Lung (tissue), 12 donors: ENCODE results near the gene ARHGDIG. TPM values are rescaled to one million over a fixed set of nuclear protein-coding genes. Genes with fewer than 3 reads are reported as not detected.

Source experiments
- ATAC-seq: fragments of 200-7000 bp; cut with Tn5 transposase; one replicate; pipeline ENCODE4 v1.9.1; 2020; ENCODE audit warnings: moderate number of reproducible peaks; ENCODE audit not compliant: insufficient read depth, low FRiP score
- DNase-seq, 3 donors: peaks; one replicate each; pipeline ENCODE4 v3.0.0-alpha.2; 2013 to 2017
- H3K27ac ChIP-seq, 2 donors: one replicate each; pipeline ENCODE4 v1.5.1; 2013; ENCODE audit warnings: mild to moderate bottlenecking in 2 of 2, moderate library complexity in 2 of 2, control low read depth in 1 of 2, inconsistent platforms in 1 of 2, low read depth in 1 of 2, low read length in 1 of 2
- H3K27me3 ChIP-seq, 3 donors: one replicate each; pipeline ENCODE4 v1.5.1; 2013; ENCODE audit warnings: low read length in 2 of 3; ENCODE audit not compliant: control insufficient read depth in 3 of 3, insufficient read depth in 3 of 3
- H3K36me3 ChIP-seq, 4 donors: one replicate each; pipeline ENCODE4 v1.5.1; 2013; ENCODE audit warnings: low read length in 4 of 4, mild to moderate bottlenecking in 1 of 4, moderate library complexity in 1 of 4; ENCODE audit not compliant: control insufficient read depth in 4 of 4, insufficient read depth in 4 of 4
- H3K4me1 ChIP-seq, 5 donors: one replicate each; pipeline ENCODE4 v1.5.1; 2013; ENCODE audit warnings: low read length in 5 of 5, mild to moderate bottlenecking in 2 of 5, moderate library complexity in 1 of 5; ENCODE audit not compliant: control insufficient read depth in 5 of 5, insufficient read depth in 5 of 5
- H3K4me3 ChIP-seq: one replicate; pipeline ENCODE4 v1.5.1; 2013; ENCODE audit warnings: mild to moderate bottlenecking, control low read depth, moderate library complexity
- H3K9ac ChIP-seq, 2 donors: one replicate each; pipeline ENCODE4 v1.5.1; 2013; ENCODE audit warnings: low read length in 2 of 2, control low read depth in 1 of 2; ENCODE audit not compliant: insufficient read depth in 1 of 2
- H3K9me3 ChIP-seq, 4 donors: one replicate each; pipeline ENCODE4 v1.5.1; 2013; ENCODE audit warnings: low read length in 3 of 4, mild to moderate bottlenecking in 1 of 4, moderate library complexity in 1 of 4; ENCODE audit not compliant: control insufficient read depth in 4 of 4, insufficient read depth in 3 of 4
- CTCF ChIP-seq: IDR thresholded peaks from 2 replicates; pipeline ENCODE4 v1.5.1; 2012; ENCODE audit warnings: mild to moderate bottlenecking; ENCODE audit errors: control extremely low read depth, extremely low read depth
- WGBS, 2 donors: extraction: QIAGEN DNeasy Blood & Tissue Kit; methylation state at CpG; one replicate each; pipeline ENCODE4 v1.1.7; 2013; 5-methylcytosine and 5-hydroxymethylcytosine counted together
- polyA plus RNA-seq, 2 donors: library from polyadenylated mRNA; stranded (reverse); fragments of 200-250 nt; gene quantifications; one replicate each; pipeline ENCODE4 v1.2.1, GENCODE V29; 2013
- total RNA-seq, 2 donors: library from RNA; depleted of rRNA in 1 of 2; stranded (reverse); fragments of >200 nt in 1 of 2; gene quantifications; one replicate each; pipeline ENCODE4 v1.2.1, GENCODE V29; 2014 to 2021
- donor health status: control.
- donor health status: control.
- donor health status: Bipolar disorder and iron deficiency.
- donor health status: healthy.
- donor health status: DM: yes; HTN: yes; CAD: no.

Gene ARHGDIG
- total and polyA plus RNA-seq, 4 donors: 0.07 to 0.58 (median 0.26) TPM; not detected in 1

GRCh38 chr16:245105-245504, 35.3 kb upstream of the ARHGDIG start:
- TF ChIP-seq CTCF: no peak
- Histone ChIP-seq H3K27me3 (no peaks in the 10 kb centered on the region), H3K4me1 (peaks cover 0 to 3% (median 0%) of the 10 kb centered on the region in 5 donors), H3K9me3 (no peaks in the 10 kb centered on the region), H3K4me3 (no peak overlapping the region), H3K36me3 (peaks cover 0 to 5% (median 1%) of the 10 kb centered on the region in 4 donors), H3K27ac (no peak overlapping the region), H3K9ac (no peak overlapping the region)
- ATAC-seq (no peak), DNase-seq (no peak)
- 82 to 90% methylated on average over 9 of the region's 9 CpGs for WGBS, 2 donors

GRCh38 chr16:247027-247426, 33.4 kb upstream of the ARHGDIG start:
- ATAC-seq (no peak), DNase-seq (no peak)

GRCh38 chr16:249431-249830, 31.0 kb upstream of the ARHGDIG start:
- DNase-seq: no peak
- no peak for TF ChIP-seq CTCF
- 91 to 93% methylated on average over 12 of the region's 12 CpGs for WGBS, 2 donors

More at GRCh38 chr16:247027-247426, 33.4 kb upstream of the ARHGDIG start:
- peaks cover 0 to 2% (median 0%) of the 10 kb centered on the region in 5 donors for H3K4me1 ChIP-seq
- no peak overlapping the region for H3K9ac ChIP-seq
- H3K4me3 ChIP-seq: no peak overlapping the region
- H3K9me3 ChIP-seq: no peaks in the 10 kb centered on the region
- no peaks in the 10 kb centered on the region for H3K27me3 ChIP-seq
- peaks cover 0 to 7% (median 1%) of the 10 kb centered on the region in 4 donors for H3K36me3 ChIP-seq
- WGBS, 2 donors: 94% methylated on average over 12 of the region's 12 CpGs
- TF ChIP-seq CTCF: no peak
- H3K27ac ChIP-seq: no peak overlapping the region

More at GRCh38 chr16:249431-249830, 31.0 kb upstream of the ARHGDIG start:
- H3K36me3 ChIP-seq: peaks cover 0 to 12% (median 3%) of the 10 kb centered on the region in 4 donors
- H3K9ac ChIP-seq: no peak overlapping the region
- no peak for ATAC-seq
- peaks cover 0 to 5% (median 0%) of the 10 kb centered on the region in 5 donors for H3K4me1 ChIP-seq
- H3K27me3 ChIP-seq: no peaks in the 10 kb centered on the region
- no peak overlapping the region for H3K27ac ChIP-seq
- H3K9me3 ChIP-seq: no peaks in the 10 kb centered on the region
- H3K4me3 ChIP-seq: no peak overlapping the region
